NCI-H1092 treated with DMSO at 0.1 percent for 48 hours (cell line): Measurements from ENCODE around the gene GNAI2.
A peak's percentile ranks its signal among the peaks of the same experiment; 100 is the strongest.
"Not testable (repeated sequence)": the region's sequence is repeated elsewhere in the genome, so short reads cannot be mapped to it uniquely, and the experiment has no call there.

Source experiments
- DNase-seq: peaks from one replicate; lab custom pipeline; 2025; lab: John Stamatoyannopoulos, UW

Gene GNAI2

GRCh38 chr3:50245251-50245745, 9.3 kb downstream of the GNAI2 start:
- DNase-seq, result no peak

- DNase-seq, result peak; percentile 60
Measured at GRCh38 chr3:50245831-50246516, 10.0 kb downstream of the GNAI2 start.

GRCh38 chr3:50246517-50246954, 10.5 kb downstream of the GNAI2 start:
- DNase-seq, result no peak

GRCh38 chr3:50248387-50248786, 12.4 kb downstream of the GNAI2 start:
- no peak for DNase-seq

GRCh38 chr3:50249457-50249856, 13.5 kb downstream of the GNAI2 start:
- no peak for DNase-seq

GRCh38 chr3:50250514-50250913, 14.5 kb downstream of the GNAI2 start:
- no peak for DNase-seq

- DNase-seq, result no peak
Measured at GRCh38 chr3:50251220-50251619, 15.2 kb downstream of the GNAI2 start.

GRCh38 chr3:50254577-50255250, 18.7 kb downstream of the GNAI2 start:
- DNase-seq, result no peak

GRCh38 chr3:50255251-50255615, 19.2 kb downstream of the GNAI2 start:
- no peak for DNase-seq

- no peak for DNase-seq
Measured at GRCh38 chr3:50256978-50257890, 21.2 kb downstream of the GNAI2 start.

GRCh38 chr3:50258029-50258680, 22.2 kb downstream of the GNAI2 start:
- DNase-seq, result no peak

GRCh38 chr3:50258979-50259378, 23.0 kb downstream of the GNAI2 start:
- no peak for DNase-seq

- DNase-seq, result no peak
Measured at GRCh38 chr3:50259432-50260026, 23.5 kb downstream of the GNAI2 start.

GRCh38 chr3:50260027-50260941, 24.3 kb downstream of the GNAI2 start:
- DNase-seq, result peak; percentile 73

GRCh38 chr3:50260942-50261441, 25.0 kb downstream of the GNAI2 start:
- DNase-seq, result no peak

- no peak for DNase-seq
Measured at GRCh38 chr3:50261505-50261904, 25.5 kb downstream of the GNAI2 start.

GRCh38 chr3:50262200-50262599, 26.2 kb downstream of the GNAI2 start:
- DNase-seq, result not testable (repeated sequence)

GRCh38 chr3:50262778-50263177, 26.8 kb downstream of the GNAI2 start:
- no peak for DNase-seq

- DNase-seq, result no peak
Measured at GRCh38 chr3:50263478-50264382, 27.7 kb downstream of the GNAI2 start.
